GM10266 (cell line): Measurements from ENCODE around the gene TEDC2.

Experiments
- DNase-seq: peaks from one replicate; pipeline ENCODE4 v3.0.0; 2012; ENCODE audit errors: extremely low spot score
- CTCF ChIP-seq: IDR thresholded peaks from 2 replicates; pipeline ENCODE4 v1.5.1; 2012; ENCODE audit warnings: mild to moderate bottlenecking, low read depth; ENCODE audit not compliant: control insufficient read depth, insufficient read depth; ENCODE audit errors: missing control alignments

TEDC2 gene

GRCh38 chr16:2451851-2452320 is 8.0 kb upstream of the TEDC2 start:
- DNase-seq, result no peak
- no peak for TF ChIP-seq CTCF

GRCh38 chr16:2452650-2453049 is 7.3 kb upstream of the TEDC2 start:
- no peak for DNase-seq
- no peak for TF ChIP-seq CTCF

- DNase-seq, result no peak
- TF ChIP-seq CTCF, result no peak
Observed at GRCh38 chr16:2455081-2455845, 4.6 kb upstream of the TEDC2 start.

GRCh38 chr16:2456551-2457153 is 3.3 kb upstream of the TEDC2 start:
- no peak for DNase-seq
- no peak for TF ChIP-seq CTCF

- no peak for TF ChIP-seq CTCF
- DNase-seq, result no peak
Observed at GRCh38 chr16:2457267-2457666, 2.6 kb upstream of the TEDC2 start.

GRCh38 chr16:2457946-2458345 is 2.0 kb upstream of the TEDC2 start:
- TF ChIP-seq CTCF, result no peak
- DNase-seq, result no peak
